Transverse colon (tissue), 4 donors: Measurements from ENCODE around the gene SPPL3. TPM values are rescaled to one million over a fixed set of nuclear protein-coding genes. Genes with fewer than 3 reads are reported as not detected.

ENCODE experiments used
- DNase-seq: peaks from one replicate; pipeline ENCODE4 v3.0.0-alpha.2; 2019
- H3K27ac ChIP-seq, 4 donors: fragments of 200-600 bp; sonication (generic); 2 replicates each; pipeline ENCODE4 v1.5.1; 2016 to 2018; ENCODE audit warnings: inconsistent platforms in 4 of 4
- H3K27me3 ChIP-seq: fragments of 200-600 bp; sonication (generic); 2 replicates; pipeline ENCODE4 v1.5.1; 2017; ENCODE audit warnings: inconsistent platforms
- H3K36me3 ChIP-seq, 4 donors: fragments of 200-600 bp; sonication (generic); 2 replicates each; pipeline ENCODE4 v1.5.1; 2017 to 2019; ENCODE audit warnings: inconsistent platforms in 4 of 4
- H3K4me1 ChIP-seq, 4 donors: fragments of 200-600 bp; sonication (generic); 2 replicates each; pipeline ENCODE4 v1.5.1; 2017 to 2020; ENCODE audit warnings: inconsistent platforms in 4 of 4
- H3K4me3 ChIP-seq, 4 donors: fragments of 200-600 bp; sonication (generic); 1 replicate in 1 of 4; 2 replicates in 3 of 4; pipeline versions ENCODE4 v1.5.1 to v1.6.1; 2017 to 2019; ENCODE audit warnings: inconsistent platforms in 4 of 4
- H3K9me3 ChIP-seq, 2 donors: fragments of 200-600 bp; sonication (generic); 2 replicates each; pipeline ENCODE4 v1.5.1; 2017 to 2019; ENCODE audit warnings: inconsistent platforms in 2 of 2
- EP300 ChIP-seq: sonication (generic); formaldehyde crosslinking; IDR thresholded peaks from one replicate; pipeline ENCODE4 v1.6.1; 2017; ENCODE audit warnings: antibody characterized with exemption, low read depth
- POLR2A ChIP-seq: fragments of 450-650 bp; IDR thresholded peaks from one replicate; pipeline ENCODE4 v1.6.1; 2016; ENCODE audit warnings: antibody characterized with exemption, mild to moderate bottlenecking, moderate library complexity
- POLR2AphosphoS5 ChIP-seq, 3 donors: sonication (generic); formaldehyde crosslinking; IDR thresholded peaks; one replicate each; pipeline ENCODE4 v1.6.1; 2016; ENCODE audit warnings: antibody characterized with exemption in 3 of 3
- WGBS, 2 donors: methylation state at CpG; one replicate each; pipeline ENCODE4 v1.1.5; 2018; ENCODE audit warnings: low coverage in 1 of 2; 5-methylcytosine and 5-hydroxymethylcytosine counted together
- in situ Hi-C, 4 donors: fragments of 200-750 bp; cut with MboI; loops; one replicate each; pipeline versions ENCODE4 v1.15.0 to v1.15.1; 2017; ENCODE audit warnings: low sequenced_read_pairs in 3 of 4, low pct_ligation_motif_present in 1 of 4, low pct_unique_long_range_greater_than_20kb in 1 of 4
- intact Hi-C: fragments of 100-400 bp; cut with DNase I; formaldehyde crosslinking; loops from one replicate; pipeline ENCODE4 v1.15.1; 2023; ENCODE audit warnings: low total_unique reads
- total RNA-seq, 4 donors: library from RNA; depleted of rRNA; stranded (reverse); fragments of >200 nt; gene quantifications; one replicate each; pipeline ENCODE4 v1.1.0, GENCODE V29; 2016
- TF ChIP-seq, protein P1 (sequence below), 5 experiments: fragments of 200-600 bp in 3 of 5; fragments of 450-650 bp in 2 of 5; sonication (generic) in 3 of 5; IDR thresholded peaks; 1 replicate in 2 of 5; 2 replicates in 3 of 5; pipeline ENCODE4 v1.5.1; 2016 to 2017; ENCODE audit warnings: antibody characterized with exemption in 5 of 5, inconsistent platforms in 3 of 5, mild to moderate bottlenecking in 2 of 5, moderate library complexity in 1 of 5

SPPL3 gene
- total RNA-seq, 4 donors from 2014 or later = 34.7 to 45.4 (median 41.6) TPM

DNA sequence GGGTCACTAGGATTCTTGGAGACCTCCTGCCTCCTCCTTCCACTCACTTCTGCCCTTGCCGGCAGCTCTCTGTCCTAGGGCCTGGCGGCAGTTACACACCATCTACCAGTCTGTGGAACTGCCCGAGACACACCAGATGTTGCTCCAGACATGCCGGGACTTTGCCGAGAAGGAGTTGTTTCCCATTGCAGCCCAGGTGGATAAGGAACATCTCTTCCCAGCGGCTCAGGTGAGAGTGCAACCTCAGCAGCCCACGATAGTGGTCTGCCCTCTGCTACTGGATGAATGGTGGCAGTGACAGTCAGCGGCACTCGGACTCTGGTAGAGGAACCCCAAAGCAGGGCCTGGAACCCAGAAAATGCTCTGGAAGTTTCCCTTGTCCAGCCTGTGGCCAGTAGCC is 177.2 kb downstream of the SPPL3 start:
- Histone ChIP-seq H3K4me3 (peak overlapping the region in 3 of 4 donors; percentile 53 to 72 (median 67)), H3K27ac (peak overlapping the region; percentile 86 to 90 (median 90)), H3K27me3 (no peaks in the 10 kb centered on the region), H3K4me1 (peaks cover 7 to 35% (median 12%) of the 10 kb centered on the region in 4 donors), H3K36me3 (peaks cover 0 to 24% (median 1%) of the 10 kb centered on the region in 4 donors), H3K9me3 (no peaks in the 10 kb centered on the region)
- 73% methylated on average over 7 of the region's 9 CpGs; no CpG with 5 or more reads in 1 of the 2 donors for WGBS, 2 donors
- no peak for TF ChIP-seq EP300
- no peak for TF ChIP-seq POLR2A
- TF ChIP-seq POLR2AphosphoS5 (IDR thresholded peaks at IDR 0.05) = no peak
- TF ChIP-seq, protein P1, sequence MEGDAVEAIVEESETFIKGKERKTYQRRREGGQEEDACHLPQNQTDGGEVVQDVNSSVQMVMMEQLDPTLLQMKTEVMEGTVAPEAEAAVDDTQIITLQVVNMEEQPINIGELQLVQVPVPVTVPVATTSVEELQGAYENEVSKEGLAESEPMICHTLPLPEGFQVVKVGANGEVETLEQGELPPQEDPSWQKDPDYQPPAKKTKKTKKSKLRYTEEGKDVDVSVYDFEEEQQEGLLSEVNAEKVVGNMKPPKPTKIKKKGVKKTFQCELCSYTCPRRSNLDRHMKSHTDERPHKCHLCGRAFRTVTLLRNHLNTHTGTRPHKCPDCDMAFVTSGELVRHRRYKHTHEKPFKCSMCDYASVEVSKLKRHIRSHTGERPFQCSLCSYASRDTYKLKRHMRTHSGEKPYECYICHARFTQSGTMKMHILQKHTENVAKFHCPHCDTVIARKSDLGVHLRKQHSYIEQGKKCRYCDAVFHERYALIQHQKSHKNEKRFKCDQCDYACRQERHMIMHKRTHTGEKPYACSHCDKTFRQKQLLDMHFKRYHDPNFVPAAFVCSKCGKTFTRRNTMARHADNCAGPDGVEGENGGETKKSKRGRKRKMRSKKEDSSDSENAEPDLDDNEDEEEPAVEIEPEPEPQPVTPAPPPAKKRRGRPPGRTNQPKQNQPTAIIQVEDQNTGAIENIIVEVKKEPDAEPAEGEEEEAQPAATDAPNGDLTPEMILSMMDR (IDR thresholded peaks at IDR 0.05) = no peak
- DNase-seq = no peak
- intact Hi-C loops (no loop called here), in situ Hi-C loops (no loop called here)

DNA sequence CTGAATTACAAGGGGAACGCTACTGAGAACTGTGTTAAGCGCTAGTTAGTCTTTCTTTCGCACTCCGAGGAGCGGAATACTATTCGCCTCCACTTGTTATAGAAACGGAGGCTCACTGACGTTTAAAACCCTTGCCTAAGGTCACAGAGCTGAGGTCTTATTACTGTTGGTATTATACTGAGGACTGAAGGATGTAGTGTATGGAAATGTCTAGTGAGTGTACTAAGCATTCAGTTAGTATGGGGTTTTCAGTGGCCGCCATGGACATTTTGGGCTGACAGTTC is 177.7 kb downstream of the SPPL3 start:
- in situ Hi-C loops (no loop called here), intact Hi-C loops (no loop called here)
- no peak for DNase-seq
- H3K27me3 ChIP-seq = no peaks in the 10 kb centered on the region
- H3K9me3 ChIP-seq = no peaks in the 10 kb centered on the region
- TF ChIP-seq, protein P1 (IDR thresholded peaks at IDR 0.05) = no peak
- TF ChIP-seq POLR2AphosphoS5 (IDR thresholded peaks at IDR 0.05) = no peak
- TF ChIP-seq POLR2A = no peak
- no peak for TF ChIP-seq EP300
- peak overlapping the region; percentile 86 to 90 (median 90) for H3K27ac ChIP-seq
- peaks cover 7 to 35% (median 12%) of the 10 kb centered on the region in 4 donors for H3K4me1 ChIP-seq
- H3K4me3 ChIP-seq = peak overlapping the region in 3 of 4 donors; percentile 53 to 72 (median 67)
- H3K36me3 ChIP-seq = peaks cover 0 to 27% (median 2%) of the 10 kb centered on the region in 4 donors
- 65 to 80% methylated on average over 2 to 9 of the region's 9 CpGs for WGBS, 2 donors

DNA sequence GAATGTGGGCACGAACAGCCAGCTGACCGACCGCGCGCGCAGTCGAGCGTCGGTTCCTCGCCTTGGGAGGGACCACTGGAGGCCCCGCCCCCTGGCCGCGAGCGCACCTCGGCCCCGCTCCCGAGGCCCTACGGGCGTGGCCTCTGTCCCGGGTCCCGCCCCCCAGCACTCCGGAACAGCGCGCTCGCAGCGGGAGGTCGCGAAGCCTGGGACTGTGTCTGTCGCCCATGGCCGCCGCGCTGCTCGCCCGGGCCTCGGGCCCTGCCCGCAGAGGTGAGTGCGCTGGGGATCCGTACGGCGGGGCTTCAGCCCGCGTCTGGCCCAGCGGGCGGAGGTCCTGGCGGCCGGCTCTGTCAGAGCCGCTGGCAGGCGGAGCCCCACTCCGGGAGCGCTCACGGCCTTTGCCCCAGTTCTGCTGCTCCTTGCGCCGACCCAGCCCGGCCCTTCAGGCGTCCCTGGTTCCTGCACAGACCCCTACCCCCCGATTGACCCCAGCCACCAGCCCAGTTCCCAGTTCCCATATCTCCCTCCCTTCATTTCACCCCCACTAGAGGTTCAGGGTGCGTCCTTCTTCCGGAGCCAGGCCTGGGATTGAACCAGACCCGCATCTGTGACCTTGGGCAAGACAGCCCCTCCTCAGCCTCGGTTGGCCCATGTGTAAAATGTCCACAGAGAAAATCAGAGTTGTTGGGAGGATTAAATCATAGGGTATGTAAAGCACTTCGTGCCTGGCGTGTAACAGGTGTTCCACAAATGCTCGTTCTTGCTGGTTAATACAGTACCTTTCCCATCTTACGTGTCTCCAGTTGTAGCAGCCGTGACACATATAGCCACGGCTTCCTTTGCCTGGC is 178.3 kb downstream of the SPPL3 start, which contains the start of gene ACADS:
Gene ACADS, plus strand, starts transcription at position 168 of the 851 bp plus-strand sequence. Its CDS starts 60 bp downstream, at position 228.
- TF ChIP-seq POLR2A (peak; percentile 83), POLR2AphosphoS5 (IDR thresholded peaks at IDR 0.05) (peak; percentile 79 to 89 (median 88)), EP300 (no peak)
- TF ChIP-seq, protein P1 (IDR thresholded peaks at IDR 0.05) = peak in 1 of 5 experiments; percentile 24
- H3K4me3 ChIP-seq = peak within 1 kb of the TSS; percentile 53 to 86 (median 70)
- peaks cover 0 to 27% (median 3%) of the 10 kb centered on the region in 4 donors for H3K36me3 ChIP-seq
- no peaks in the 10 kb centered on the region for H3K27me3 ChIP-seq
- 4 to 7% methylated on average over 14 to 39 of the region's 66 CpGs for WGBS, 2 donors
- DNase-seq = peak; percentile 95
- intact Hi-C loops (no loop called here), in situ Hi-C loops (no loop called here)
- no peaks in the 10 kb centered on the region for H3K9me3 ChIP-seq
- peaks cover 7 to 35% (median 14%) of the 10 kb centered on the region in 4 donors for H3K4me1 ChIP-seq
- peak within 1 kb of the TSS; percentile 86 to 90 (median 90) for H3K27ac ChIP-seq

DNA sequence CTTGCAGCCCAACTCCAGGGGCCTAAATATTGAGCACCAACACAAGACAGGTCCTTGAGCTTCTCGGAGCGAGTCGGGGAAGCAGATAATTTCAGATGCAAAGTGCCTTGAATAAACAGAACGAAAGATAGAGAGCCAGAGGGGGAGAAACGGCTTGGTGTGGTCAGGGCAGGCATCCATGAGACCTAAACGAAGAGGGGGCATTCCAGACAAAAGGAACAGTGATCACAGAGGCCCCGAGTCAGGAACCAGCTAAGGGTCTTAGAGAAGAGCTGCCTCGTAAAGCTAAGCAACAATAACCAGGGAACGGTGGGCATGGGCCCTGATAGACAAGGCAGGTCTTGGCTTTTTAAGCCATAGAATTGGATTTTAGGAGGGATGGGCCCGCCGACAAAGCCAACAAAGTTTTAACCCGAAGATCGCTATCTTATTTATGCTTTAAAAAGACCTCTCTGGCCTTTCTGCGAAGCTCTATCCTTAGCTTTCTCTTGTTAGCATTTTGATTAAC is 179.0 kb downstream of the SPPL3 start:
- intact Hi-C loops (no loop called here), in situ Hi-C loops (no loop called here)
- peaks cover 0 to 27% (median 3%) of the 10 kb centered on the region in 4 donors for H3K36me3 ChIP-seq
- H3K9me3 ChIP-seq = no peaks in the 10 kb centered on the region
- TF ChIP-seq, protein P1 (IDR thresholded peaks at IDR 0.05) = no peak
- TF ChIP-seq EP300 (no peak), POLR2A (no peak), POLR2AphosphoS5 (IDR thresholded peaks at IDR 0.05) (no peak)
- no peak for DNase-seq
- peak overlapping the region; percentile 86 to 90 (median 90) for H3K27ac ChIP-seq
- H3K4me1 ChIP-seq = peaks cover 8 to 38% (median 20%) of the 10 kb centered on the region in 4 donors
- H3K27me3 ChIP-seq = no peaks in the 10 kb centered on the region
- peak overlapping the region in 3 of 4 donors; percentile 53 to 72 (median 67) for H3K4me3 ChIP-seq
- WGBS, 2 donors = 14 to 25% methylated on average over 14 of the region's 14 CpGs
